HEK293 (cell line): ENCODE results near the gene RPGRIP1L.

Source experiments
- CTCF ChIA-PET: fragments of 350-600 bp; formaldehyde crosslinking; extraction: SDS; loops from one replicate; lab custom pipeline; 2021; ENCODE audit warnings: antibody characterized with exemption; lab: Yijun Ruan, JAX
- POLR2A ChIA-PET: fragments of 300-600 bp; formaldehyde crosslinking; extraction: SDS; loops from one replicate; lab custom pipeline; 2020; ENCODE audit warnings: antibody characterized with exemption, inconsistent platforms; lab: Yijun Ruan, JAX
- H3K27ac ChIP-seq: fragments of 200-500 bp; sonication (Bioruptor generic); 2 replicates; pipeline ENCODE4 v1.5.1; 2014; ENCODE audit warnings: low read depth, low read length, control low read depth, inconsistent platforms; ENCODE audit errors: extremely low read depth
- H3K36me3 ChIP-seq, 2 experiments: fragments of 200-500 bp in 1 of 2; sonication (Bioruptor generic) in 1 of 2; 1 replicate in 1 of 2; 2 replicates in 1 of 2; pipeline ENCODE4 v1.5.1; 2014 to 2017; ENCODE audit warnings: inconsistent platforms in 2 of 2, low read length in 2 of 2; ENCODE audit not compliant: control insufficient read depth in 2 of 2, insufficient read depth in 1 of 2
- H3K4me1 ChIP-seq: fragments of 200-500 bp; sonication (Bioruptor generic); 2 replicates; pipeline ENCODE4 v1.5.1; 2014; ENCODE audit warnings: mild to moderate bottlenecking, low read length, inconsistent platforms; ENCODE audit not compliant: control insufficient read depth, insufficient read depth
- H3K4me3 ChIP-seq: 2 replicates; pipeline ENCODE4 v1.5.1; 2011; ENCODE audit warnings: low read depth, mild to moderate bottlenecking, control low read depth, low read length, moderate library complexity
- H3K9me3 ChIP-seq: fragments of 200-500 bp; sonication (Bioruptor generic); 2 replicates; pipeline ENCODE4 v1.5.1; 2014; ENCODE audit warnings: low read depth, low read length, inconsistent platforms; ENCODE audit not compliant: control insufficient read depth, insufficient read depth
- GLI2 ChIP-seq: fragments of 450-650 bp; formaldehyde crosslinking; IDR thresholded peaks from 2 replicates; pipeline ENCODE4; 2017; ENCODE audit warnings: missing biosample characterization, missing genetic modification characterization, low read depth, borderline replicate concordance
- GLI4 ChIP-seq: fragments of 450-650 bp; formaldehyde crosslinking; IDR thresholded peaks from 2 replicates; pipeline ENCODE4 v1.5.1; 2016; ENCODE audit warnings: missing biosample characterization, missing genetic modification characterization
- KLF7 ChIP-seq: fragments of 450-650 bp; formaldehyde crosslinking; IDR thresholded peaks from 2 replicates; pipeline ENCODE4 v1.5.1; 2016; ENCODE audit warnings: missing biosample characterization, missing genetic modification characterization, borderline replicate concordance
- MYNN ChIP-seq: fragments of 450-650 bp; formaldehyde crosslinking; IDR thresholded peaks from 2 replicates; pipeline ENCODE4 v1.5.1; 2016; ENCODE audit warnings: missing biosample characterization, missing genetic modification characterization, borderline replicate concordance
- PRDM4 ChIP-seq: fragments of 450-650 bp; formaldehyde crosslinking; IDR thresholded peaks from 2 replicates; pipeline ENCODE4 v1.5.1; 2017; ENCODE audit warnings: missing biosample characterization, missing genetic modification characterization
- RBAK ChIP-seq: fragments of 450-650 bp; formaldehyde crosslinking; IDR thresholded peaks from 2 replicates; pipeline ENCODE4 v1.5.1; 2016; ENCODE audit warnings: missing biosample characterization, missing genetic modification characterization
- REPIN1 ChIP-seq: fragments of 450-650 bp; formaldehyde crosslinking; IDR thresholded peaks from 2 replicates; pipeline ENCODE4 v1.5.1; 2017; ENCODE audit warnings: missing biosample characterization, missing genetic modification characterization, low read depth
- TRIM28 ChIP-seq: IDR thresholded peaks from 2 replicates; pipeline ENCODE4 v1.6.1; 2011; ENCODE audit warnings: low read length, control low read depth, borderline replicate concordance
- ZBTB1 ChIP-seq: fragments of 450-650 bp; formaldehyde crosslinking; IDR thresholded peaks from 2 replicates; pipeline ENCODE4 v1.5.1; 2016; ENCODE audit warnings: missing biosample characterization, missing genetic modification characterization
- ZBTB21 ChIP-seq: fragments of 450-650 bp; formaldehyde crosslinking; IDR thresholded peaks from 2 replicates; pipeline ENCODE4 v1.5.1; 2017; ENCODE audit warnings: missing biosample characterization, missing genetic modification characterization
- ZBTB48 ChIP-seq: fragments of 450-650 bp; formaldehyde crosslinking; IDR thresholded peaks from 2 replicates; pipeline ENCODE4 v1.5.1; 2016; ENCODE audit warnings: missing biosample characterization, missing genetic modification characterization
- ZBTB8A ChIP-seq: fragments of 450-650 bp; formaldehyde crosslinking; IDR thresholded peaks from 2 replicates; pipeline ENCODE4 v1.5.1; 2016; ENCODE audit warnings: missing biosample characterization, missing genetic modification characterization
- ZNF112 ChIP-seq: fragments of 450-650 bp; formaldehyde crosslinking; IDR thresholded peaks from 2 replicates; pipeline ENCODE4 v1.5.0; 2017; ENCODE audit warnings: missing biosample characterization, missing genetic modification characterization
- ZNF175 ChIP-seq: fragments of 450-650 bp; formaldehyde crosslinking; IDR thresholded peaks from 2 replicates; pipeline ENCODE4 v1.5.1; 2016; ENCODE audit warnings: missing biosample characterization, missing genetic modification characterization
- ZNF211 ChIP-seq: fragments of 450-650 bp; formaldehyde crosslinking; IDR thresholded peaks from 2 replicates; pipeline ENCODE4 v1.5.1; 2016; ENCODE audit warnings: low read depth, missing biosample characterization, missing genetic modification characterization
- ZNF311 ChIP-seq: fragments of 450-650 bp; formaldehyde crosslinking; IDR thresholded peaks from 2 replicates; pipeline ENCODE4 v1.5.1; 2017; ENCODE audit warnings: missing biosample characterization, missing genetic modification characterization, borderline replicate concordance
- ZNF341 ChIP-seq: fragments of 450-650 bp; formaldehyde crosslinking; IDR thresholded peaks from 2 replicates; pipeline ENCODE4; 2016; ENCODE audit warnings: low read depth, missing biosample characterization, missing genetic modification characterization
- ZNF514 ChIP-seq: fragments of 450-650 bp; formaldehyde crosslinking; IDR thresholded peaks from 2 replicates; pipeline ENCODE4 v1.5.1; 2016; ENCODE audit warnings: missing biosample characterization, missing genetic modification characterization
- ZNF521 ChIP-seq: fragments of 450-650 bp; formaldehyde crosslinking; IDR thresholded peaks from 2 replicates; pipeline ENCODE4 v1.5.1; 2017; ENCODE audit warnings: missing biosample characterization, mild to moderate bottlenecking, missing genetic modification characterization
- ZNF530 ChIP-seq: fragments of 450-650 bp; formaldehyde crosslinking; IDR thresholded peaks from 2 replicates; pipeline ENCODE4 v1.5.1; 2016; ENCODE audit warnings: low read depth, missing biosample characterization, missing genetic modification characterization
- ZNF548 ChIP-seq: fragments of 450-650 bp; formaldehyde crosslinking; IDR thresholded peaks from 2 replicates; pipeline ENCODE4 v1.5.1; 2016; ENCODE audit warnings: missing biosample characterization, missing genetic modification characterization
- ZNF658 ChIP-seq: fragments of 450-650 bp; formaldehyde crosslinking; IDR thresholded peaks from 2 replicates; pipeline ENCODE4; 2016; ENCODE audit warnings: missing biosample characterization, missing genetic modification characterization
- ZNF677 ChIP-seq: fragments of 450-650 bp; IDR thresholded peaks from 2 replicates; pipeline ENCODE4 v1.5.0; 2018; ENCODE audit warnings: missing biosample characterization, mild to moderate bottlenecking, missing genetic modification characterization, moderate library complexity
- ZSCAN30 ChIP-seq: fragments of 450-650 bp; IDR thresholded peaks from 2 replicates; pipeline ENCODE4 v1.5.1; 2018; ENCODE audit warnings: missing biosample characterization, mild to moderate bottlenecking, missing genetic modification characterization, moderate library complexity
- ZXDB ChIP-seq: fragments of 450-650 bp; formaldehyde crosslinking; IDR thresholded peaks from 2 replicates; pipeline ENCODE4 v1.5.1; 2016; ENCODE audit warnings: missing biosample characterization, missing genetic modification characterization
- TF ChIP-seq, protein P1 (sequence below): fragments of 450-650 bp; formaldehyde crosslinking; IDR thresholded peaks from 2 replicates; pipeline ENCODE4 v1.5.1; 2016; ENCODE audit warnings: missing biosample characterization, missing genetic modification characterization
- TF ChIP-seq, protein P2 (sequence below): fragments of 450-650 bp; formaldehyde crosslinking; IDR thresholded peaks from 2 replicates; pipeline ENCODE4 v1.5.1; 2016; ENCODE audit warnings: missing biosample characterization, missing genetic modification characterization
- TF ChIP-seq, protein P3 (sequence below): fragments of 450-650 bp; formaldehyde crosslinking; IDR thresholded peaks from 2 replicates; pipeline ENCODE4 v1.5.1; 2017; ENCODE audit warnings: missing biosample characterization, missing genetic modification characterization

The RPGRIP1L gene

GRCh38 chr16:53558710-53559109 lies 144.9 kb downstream of the RPGRIP1L start (continued):
- TF ChIP-seq, protein P1, sequence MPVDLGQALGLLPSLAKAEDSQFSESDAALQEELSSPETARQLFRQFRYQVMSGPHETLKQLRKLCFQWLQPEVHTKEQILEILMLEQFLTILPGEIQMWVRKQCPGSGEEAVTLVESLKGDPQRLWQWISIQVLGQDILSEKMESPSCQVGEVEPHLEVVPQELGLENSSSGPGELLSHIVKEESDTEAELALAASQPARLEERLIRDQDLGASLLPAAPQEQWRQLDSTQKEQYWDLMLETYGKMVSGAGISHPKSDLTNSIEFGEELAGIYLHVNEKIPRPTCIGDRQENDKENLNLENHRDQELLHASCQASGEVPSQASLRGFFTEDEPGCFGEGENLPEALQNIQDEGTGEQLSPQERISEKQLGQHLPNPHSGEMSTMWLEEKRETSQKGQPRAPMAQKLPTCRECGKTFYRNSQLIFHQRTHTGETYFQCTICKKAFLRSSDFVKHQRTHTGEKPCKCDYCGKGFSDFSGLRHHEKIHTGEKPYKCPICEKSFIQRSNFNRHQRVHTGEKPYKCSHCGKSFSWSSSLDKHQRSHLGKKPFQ (tag by site-specific recombination) = no peak

DNA sequence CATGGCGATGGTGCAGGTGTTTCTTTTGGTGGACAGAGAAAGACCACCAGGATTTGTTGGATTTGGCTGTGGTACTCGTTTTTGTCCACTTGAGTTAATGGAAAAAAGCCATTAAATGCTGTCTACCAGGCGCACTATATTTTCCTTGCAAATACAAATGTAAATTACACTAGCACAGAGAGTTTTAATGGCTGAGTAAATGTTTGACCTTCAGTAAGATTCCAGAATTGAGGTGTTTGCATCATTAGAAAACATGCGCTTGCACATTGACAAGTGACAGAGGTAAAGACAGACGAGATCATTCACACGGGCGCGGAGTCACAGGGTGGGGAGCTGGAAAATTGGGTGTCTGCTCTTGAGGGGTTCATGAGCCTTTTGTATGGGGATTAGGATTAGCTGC lies 147.1 kb downstream of the RPGRIP1L start:
- CTCF ChIA-PET = interaction anchor here (0.7 kb wide), 1 partner anchor 1255 kb away, joined by 3 read pairs; no protein-coding TSS in a partner anchor
- Histone ChIP-seq H3K36me3 (no peaks in the 10 kb centered on the region), H3K9me3 (no peaks in the 10 kb centered on the region), H3K4me3 (no peak overlapping the region), H3K27ac (no peak overlapping the region), H3K4me1 (no peaks in the 10 kb centered on the region)
- TF ChIP-seq ZNF658 (tag by site-specific recombination) = no peak
- TF ChIP-seq, protein P2, sequence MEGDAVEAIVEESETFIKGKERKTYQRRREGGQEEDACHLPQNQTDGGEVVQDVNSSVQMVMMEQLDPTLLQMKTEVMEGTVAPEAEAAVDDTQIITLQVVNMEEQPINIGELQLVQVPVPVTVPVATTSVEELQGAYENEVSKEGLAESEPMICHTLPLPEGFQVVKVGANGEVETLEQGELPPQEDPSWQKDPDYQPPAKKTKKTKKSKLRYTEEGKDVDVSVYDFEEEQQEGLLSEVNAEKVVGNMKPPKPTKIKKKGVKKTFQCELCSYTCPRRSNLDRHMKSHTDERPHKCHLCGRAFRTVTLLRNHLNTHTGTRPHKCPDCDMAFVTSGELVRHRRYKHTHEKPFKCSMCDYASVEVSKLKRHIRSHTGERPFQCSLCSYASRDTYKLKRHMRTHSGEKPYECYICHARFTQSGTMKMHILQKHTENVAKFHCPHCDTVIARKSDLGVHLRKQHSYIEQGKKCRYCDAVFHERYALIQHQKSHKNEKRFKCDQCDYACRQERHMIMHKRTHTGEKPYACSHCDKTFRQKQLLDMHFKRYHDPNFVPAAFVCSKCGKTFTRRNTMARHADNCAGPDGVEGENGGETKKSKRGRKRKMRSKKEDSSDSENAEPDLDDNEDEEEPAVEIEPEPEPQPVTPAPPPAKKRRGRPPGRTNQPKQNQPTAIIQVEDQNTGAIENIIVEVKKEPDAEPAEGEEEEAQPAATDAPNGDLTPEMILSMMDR (tag by site-specific recombination) = no peak
- no peak for TF ChIP-seq ZNF311 (tag by site-specific recombination)
- no peak for TF ChIP-seq TRIM28
- TF ChIP-seq ZBTB21 (tag by site-specific recombination) = no peak
- no peak for TF ChIP-seq ZNF521
- TF ChIP-seq ZSCAN30 = no peak
- no peak for TF ChIP-seq ZNF548
- TF ChIP-seq RBAK (tag by site-specific recombination) = no peak
- TF ChIP-seq ZNF112 (tag by site-specific recombination) = no peak
- no peak for TF ChIP-seq PRDM4 (tag by site-specific recombination)
- no peak for TF ChIP-seq ZNF211
- TF ChIP-seq REPIN1 (tag by site-specific recombination) = no peak
- TF ChIP-seq GLI4 (tag by site-specific recombination) = no peak
- no peak for TF ChIP-seq GLI2 (tag by site-specific recombination)
- no peak for TF ChIP-seq ZXDB (tag by site-specific recombination)
- POLR2A ChIA-PET = no interaction called here

DNA sequence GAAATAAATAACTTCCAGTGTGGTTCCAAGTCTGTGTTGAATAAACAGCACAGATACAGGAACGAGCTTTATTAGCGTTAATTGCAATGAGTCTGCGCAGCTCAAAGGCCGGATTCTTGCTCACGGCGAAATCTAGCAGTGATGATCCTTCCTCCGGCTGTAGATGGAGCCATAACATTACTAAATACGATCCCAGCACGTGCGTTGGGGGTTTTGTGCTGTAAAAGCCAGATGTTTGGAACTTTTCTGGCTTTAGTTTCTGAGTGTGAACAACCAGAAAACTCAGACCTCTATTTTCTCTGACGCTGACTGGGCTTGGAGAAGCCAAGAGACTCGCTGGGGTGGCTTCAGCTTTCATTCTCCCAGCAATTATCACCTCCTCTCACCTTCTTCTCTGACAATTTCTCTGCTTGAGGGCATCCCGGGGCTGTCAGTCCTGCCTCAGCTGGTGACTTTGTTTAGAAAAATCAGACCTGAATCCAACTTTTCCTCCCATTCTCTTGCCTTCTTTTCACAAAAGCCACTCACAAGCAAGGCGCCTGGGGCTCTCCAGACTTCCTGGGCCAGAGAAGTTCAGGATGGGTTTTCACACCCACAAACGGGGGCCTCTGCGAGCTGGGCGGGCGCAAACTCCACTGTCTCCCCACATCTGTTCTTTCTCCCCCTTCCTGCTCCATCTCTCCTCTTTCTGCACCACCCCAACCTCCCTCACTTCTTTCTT lies 153.5 kb downstream of the RPGRIP1L start:
- Histone ChIP-seq H3K36me3 (no peaks in the 10 kb centered on the region), H3K9me3 (no peaks in the 10 kb centered on the region), H3K27ac (no peak overlapping the region), H3K4me3 (no peak overlapping the region), H3K4me1 (no peaks in the 10 kb centered on the region)
- ChIA-PET POLR2A (no interaction called here), CTCF (interaction anchor here (0.6 to 1.5 kb wide), 25 partner anchors 10 to 1915 kb away, joined by 3 to 11 read pairs (median 3); no protein-coding TSS in a partner anchor)
- TF ChIP-seq ZNF530 (tag by site-specific recombination) (no peak), ZSCAN30 (peak; percentile 64; the same call in 1 of the 2 replicates), MYNN (no peak), ZNF677 (tag by site-specific recombination) (no peak), ZNF175 (tag by site-specific recombination) (no peak), ZBTB8A (tag by site-specific recombination) (no peak), ZNF514 (tag by site-specific recombination) (no peak), ZBTB48 (tag by site-specific recombination) (no peak), ZNF341 (tag by site-specific recombination) (no peak), KLF7 (tag by site-specific recombination) (no peak), ZBTB1 (tag by site-specific recombination) (no peak)
- TF ChIP-seq, protein P3, sequence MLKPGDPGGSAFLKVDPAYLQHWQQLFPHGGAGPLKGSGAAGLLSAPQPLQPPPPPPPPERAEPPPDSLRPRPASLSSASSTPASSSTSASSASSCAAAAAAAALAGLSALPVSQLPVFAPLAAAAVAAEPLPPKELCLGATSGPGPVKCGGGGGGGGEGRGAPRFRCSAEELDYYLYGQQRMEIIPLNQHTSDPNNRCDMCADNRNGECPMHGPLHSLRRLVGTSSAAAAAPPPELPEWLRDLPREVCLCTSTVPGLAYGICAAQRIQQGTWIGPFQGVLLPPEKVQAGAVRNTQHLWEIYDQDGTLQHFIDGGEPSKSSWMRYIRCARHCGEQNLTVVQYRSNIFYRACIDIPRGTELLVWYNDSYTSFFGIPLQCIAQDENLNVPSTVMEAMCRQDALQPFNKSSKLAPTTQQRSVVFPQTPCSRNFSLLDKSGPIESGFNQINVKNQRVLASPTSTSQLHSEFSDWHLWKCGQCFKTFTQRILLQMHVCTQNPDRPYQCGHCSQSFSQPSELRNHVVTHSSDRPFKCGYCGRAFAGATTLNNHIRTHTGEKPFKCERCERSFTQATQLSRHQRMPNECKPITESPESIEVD (tag by site-specific recombination) = peak; percentile 61
